SU-DHL-6 (cell line): ENCODE results near the gene CLNK.

Experiments used
- H2AFZ ChIP-seq: fragments of 200-600 bp; sonication (generic); 2 replicates; pipeline ENCODE4 v1.6.1; 2014; ENCODE audit warnings: low read depth, mild to moderate bottlenecking, moderate library complexity, mixed read lengths, antibody characterized with exemption, low read length; ENCODE audit not compliant: severe bottlenecking
- H3F3A ChIP-seq: fragments of 200-600 bp; shearing (Covaris generic); 2 replicates; pipeline ENCODE4 v1.6.0; 2016; ENCODE audit warnings: antibody characterized with exemption, mild to moderate bottlenecking; ENCODE audit not compliant: insufficient read depth
- H3K27ac ChIP-seq: fragments of 200-600 bp; sonication (generic); 2 replicates; pipeline ENCODE4 v1.5.1; 2016; ENCODE audit warnings: low read depth, mild to moderate bottlenecking, low read length, moderate library complexity, mixed read lengths
- H3K27me3 ChIP-seq: fragments of 200-600 bp; sonication (generic), shearing (Covaris generic); 2 replicates; pipeline ENCODE4 v1.6.0; 2014; ENCODE audit warnings: mild to moderate bottlenecking, low read length
- H3K36me3 ChIP-seq: fragments of 200-600 bp; sonication (generic); 2 replicates; pipeline ENCODE4 v1.6.1; 2014; ENCODE audit warnings: mild to moderate bottlenecking, low read length, mixed read lengths
- H3K4me2 ChIP-seq: fragments of 300-600, 200-600 bp; shearing (Covaris generic), sonication (generic); 2 replicates; pipeline ENCODE4 v1.6.0; 2014; ENCODE audit warnings: low read length, low read depth, mild to moderate bottlenecking; ENCODE audit not compliant: poor library complexity, severe bottlenecking
- H3K4me3 ChIP-seq: fragments of 200-600 bp; sonication (generic); 2 replicates; pipeline ENCODE4 v1.5.1; 2014; ENCODE audit warnings: antibody characterized with exemption, low read length, mild to moderate bottlenecking, mixed read lengths; ENCODE audit not compliant: insufficient read depth, poor library complexity, severe bottlenecking
- H3K79me2 ChIP-seq: fragments of 200-600 bp; sonication (generic); 2 replicates; pipeline ENCODE4 v1.6.1; 2014; ENCODE audit warnings: mild to moderate bottlenecking, low read length, moderate library complexity; ENCODE audit not compliant: insufficient read depth
- H3K9ac ChIP-seq: fragments of 200-600 bp; sonication (generic); 2 replicates; pipeline ENCODE4 v1.7.0; 2014; ENCODE audit warnings: mild to moderate bottlenecking, low read length
- H3K9me2 ChIP-seq: fragments of 200-600 bp; sonication (generic); replicated peaks from 2 replicates; pipeline ENCODE4 v1.6.1; 2014; ENCODE audit warnings: low read length; ENCODE audit not compliant: insufficient read depth
- H3K9me3 ChIP-seq: fragments of 200-600 bp; sonication (generic); 2 replicates; pipeline ENCODE4 v1.6.1; 2014; ENCODE audit warnings: low read length, mixed read lengths; ENCODE audit not compliant: insufficient read depth
- H4K20me1 ChIP-seq: fragments of 200-600 bp; sonication (generic); 2 replicates; pipeline ENCODE4 v1.6.1; 2014; ENCODE audit warnings: low read depth, mild to moderate bottlenecking, antibody characterized with exemption, low read length, moderate library complexity, mixed read lengths
- EZH2phosphoT487 ChIP-seq: fragments of 200-600 bp; sonication (generic), shearing (Covaris generic); conservative IDR thresholded peaks from 2 replicates; pipeline ENCODE4 v1.6.1; 2018; ENCODE audit warnings: mild to moderate bottlenecking, antibody characterized with exemption, low read length, moderate library complexity, mixed read lengths
- TF ChIP-seq, protein P1 (sequence below): fragments of 200-600 bp; sonication (generic); IDR thresholded peaks from one replicate; pipeline ENCODE4 v1.5.1; 2017; ENCODE audit warnings: antibody characterized with exemption, mild to moderate bottlenecking, low read length, moderate library complexity; ENCODE audit not compliant: insufficient read depth, poor library complexity, severe bottlenecking

Gene CLNK

DNA sequence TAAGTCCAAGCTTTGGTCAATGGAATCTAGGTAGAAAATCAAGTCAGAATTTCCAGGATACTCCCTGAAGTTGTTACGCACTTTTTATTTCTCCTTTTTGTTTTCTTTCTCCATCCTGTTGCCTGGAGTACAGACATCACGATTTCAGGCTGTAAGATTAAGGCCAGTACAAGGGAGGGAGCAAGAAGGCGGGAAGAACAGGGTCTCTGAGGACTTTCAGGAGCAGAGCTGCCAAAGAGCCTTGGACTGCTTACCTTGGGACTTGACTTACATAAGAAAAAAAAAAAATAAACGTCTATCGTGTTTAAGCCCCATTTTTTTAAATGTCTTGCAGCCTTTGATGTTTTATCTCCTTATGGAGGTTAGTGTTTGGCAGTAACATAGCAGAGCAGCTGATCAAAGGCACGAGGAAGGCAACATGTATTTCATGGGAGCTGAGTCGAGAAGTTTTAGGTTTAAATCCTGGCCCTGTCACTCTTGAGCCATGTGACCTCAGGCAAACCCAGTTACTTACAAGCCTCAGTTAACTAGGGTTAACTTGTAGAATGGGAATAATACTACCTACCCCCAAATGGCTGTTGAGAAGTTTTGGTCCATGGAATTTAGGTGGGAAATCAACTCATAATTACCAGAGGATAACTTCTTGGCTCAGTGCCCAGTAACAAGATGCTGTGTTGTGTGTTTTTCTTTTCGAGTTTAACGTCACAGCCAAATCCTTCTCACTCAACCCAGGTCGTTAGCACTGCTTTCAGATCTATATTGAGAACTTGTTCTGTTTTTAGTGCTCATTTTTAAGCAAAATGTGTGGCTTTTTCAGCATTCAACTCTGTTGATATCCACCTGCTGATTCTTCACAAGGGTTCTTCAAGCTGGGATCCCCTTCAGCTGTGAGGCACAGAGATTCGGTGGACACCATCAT, 106.8 kb downstream of the CLNK start:
- H3F3A ChIP-seq: no peaks in the 10 kb centered on the region
- no peaks in the 10 kb centered on the region for H3K79me2 ChIP-seq
- H3K27ac ChIP-seq: no peak overlapping the region
- H2AFZ ChIP-seq: no peak overlapping the region
- no peaks in the 10 kb centered on the region for H3K36me3 ChIP-seq
- H3K9me3 ChIP-seq: no peaks in the 10 kb centered on the region
- TF ChIP-seq, protein P1, sequence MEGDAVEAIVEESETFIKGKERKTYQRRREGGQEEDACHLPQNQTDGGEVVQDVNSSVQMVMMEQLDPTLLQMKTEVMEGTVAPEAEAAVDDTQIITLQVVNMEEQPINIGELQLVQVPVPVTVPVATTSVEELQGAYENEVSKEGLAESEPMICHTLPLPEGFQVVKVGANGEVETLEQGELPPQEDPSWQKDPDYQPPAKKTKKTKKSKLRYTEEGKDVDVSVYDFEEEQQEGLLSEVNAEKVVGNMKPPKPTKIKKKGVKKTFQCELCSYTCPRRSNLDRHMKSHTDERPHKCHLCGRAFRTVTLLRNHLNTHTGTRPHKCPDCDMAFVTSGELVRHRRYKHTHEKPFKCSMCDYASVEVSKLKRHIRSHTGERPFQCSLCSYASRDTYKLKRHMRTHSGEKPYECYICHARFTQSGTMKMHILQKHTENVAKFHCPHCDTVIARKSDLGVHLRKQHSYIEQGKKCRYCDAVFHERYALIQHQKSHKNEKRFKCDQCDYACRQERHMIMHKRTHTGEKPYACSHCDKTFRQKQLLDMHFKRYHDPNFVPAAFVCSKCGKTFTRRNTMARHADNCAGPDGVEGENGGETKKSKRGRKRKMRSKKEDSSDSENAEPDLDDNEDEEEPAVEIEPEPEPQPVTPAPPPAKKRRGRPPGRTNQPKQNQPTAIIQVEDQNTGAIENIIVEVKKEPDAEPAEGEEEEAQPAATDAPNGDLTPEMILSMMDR: no peak
- no peak for TF ChIP-seq EZH2phosphoT487
- no peak overlapping the region for H3K4me2 ChIP-seq
- no peak overlapping the region for H3K9ac ChIP-seq
- H4K20me1 ChIP-seq: no peaks in the 10 kb centered on the region
- H3K9me2 ChIP-seq: no peaks in the 10 kb centered on the region
- H3K27me3 ChIP-seq: no peaks in the 10 kb centered on the region
- no peak overlapping the region for H3K4me3 ChIP-seq

DNA sequence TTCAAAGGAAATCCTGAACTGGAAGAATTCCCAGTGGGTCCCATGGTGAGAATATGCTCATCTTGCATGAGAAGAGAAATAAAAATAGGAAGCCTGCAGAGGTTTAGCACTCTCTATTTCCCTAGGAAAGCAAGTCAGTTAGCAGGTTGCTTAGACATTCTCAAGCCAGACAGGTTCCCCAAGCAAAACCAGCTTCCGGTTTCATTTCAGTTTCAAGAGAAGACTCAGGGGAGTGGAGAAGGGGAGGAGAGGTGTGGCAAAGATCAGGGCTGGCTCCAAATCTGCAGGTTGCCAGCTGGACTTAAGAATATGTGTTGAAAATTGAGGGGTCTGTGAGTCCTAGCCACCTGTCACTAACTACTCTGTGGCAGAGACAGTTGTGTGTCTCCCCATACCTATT, 107.5 kb downstream of the CLNK start:
- no peak overlapping the region for H3K4me2 ChIP-seq
- H3K9me2 ChIP-seq: no peaks in the 10 kb centered on the region
- H3K9ac ChIP-seq: no peak overlapping the region
- no peaks in the 10 kb centered on the region for H3K9me3 ChIP-seq
- no peak overlapping the region for H3K27ac ChIP-seq
- H3K4me3 ChIP-seq: no peak overlapping the region
- H3K36me3 ChIP-seq: no peaks in the 10 kb centered on the region
- H3K79me2 ChIP-seq: no peaks in the 10 kb centered on the region
- H3K27me3 ChIP-seq: no peaks in the 10 kb centered on the region
- no peaks in the 10 kb centered on the region for H4K20me1 ChIP-seq
- TF ChIP-seq, protein P1: no peak
- TF ChIP-seq EZH2phosphoT487: no peak
- no peaks in the 10 kb centered on the region for H3F3A ChIP-seq
- H2AFZ ChIP-seq: no peak overlapping the region

DNA sequence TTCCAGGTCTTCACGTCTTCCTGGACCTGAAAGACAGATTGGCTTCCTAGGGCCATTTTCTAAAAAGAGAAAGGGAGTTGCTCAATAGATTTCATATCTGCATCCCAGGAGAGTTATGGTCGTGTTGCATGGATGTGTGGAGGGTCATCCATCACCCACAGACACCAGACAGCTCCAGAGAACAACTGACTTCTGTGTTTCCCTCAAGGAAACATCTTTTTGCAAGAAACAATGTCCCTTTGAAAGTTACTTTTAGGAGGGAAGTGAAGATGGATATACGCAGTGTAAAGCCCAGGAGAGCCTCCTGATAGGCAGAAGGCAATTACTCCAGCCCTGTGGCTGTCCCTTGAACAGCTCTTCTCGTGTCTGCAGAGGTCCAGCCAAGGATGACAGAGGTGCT, 108.3 kb downstream of the CLNK start:
- no peak overlapping the region for H3K27ac ChIP-seq

More for the DNA sequence above, 108.3 kb downstream of the CLNK start:
- no peaks in the 10 kb centered on the region for H3K9me3 ChIP-seq
- no peaks in the 10 kb centered on the region for H3K36me3 ChIP-seq
- H3K9me2 ChIP-seq: no peaks in the 10 kb centered on the region
- no peak overlapping the region for H2AFZ ChIP-seq
- H3K79me2 ChIP-seq: no peaks in the 10 kb centered on the region
- no peak for TF ChIP-seq EZH2phosphoT487
- TF ChIP-seq, protein P1: no peak
- H3K4me3 ChIP-seq: no peak overlapping the region
- no peak overlapping the region for H3K9ac ChIP-seq
- no peaks in the 10 kb centered on the region for H3K27me3 ChIP-seq
- H3K4me2 ChIP-seq: no peak overlapping the region
- no peaks in the 10 kb centered on the region for H3F3A ChIP-seq
- no peaks in the 10 kb centered on the region for H4K20me1 ChIP-seq
